GM06990 (cell line): ENCODE results near the gene OR13C5.

Source experiments
- DNase-seq: peaks from one replicate; pipeline ENCODE4 v3.0.0-alpha.2; 2011; ENCODE audit not compliant: insufficient read length; ENCODE audit errors: extremely low read depth
- H3K27me3 ChIP-seq: replicated peaks from 2 replicates; pipeline ENCODE4 v1.6.0; 2011; ENCODE audit warnings: low read length; ENCODE audit not compliant: control insufficient read depth, insufficient read depth
- H3K36me3 ChIP-seq: 2 replicates; pipeline ENCODE4 v1.5.1; 2011; ENCODE audit warnings: low read length; ENCODE audit not compliant: control insufficient read depth, insufficient read depth
- H3K4me3 ChIP-seq: replicated peaks from 2 replicates; pipeline ENCODE4 v1.5.1; 2011; ENCODE audit warnings: low read depth, mild to moderate bottlenecking, control low read depth, low read length
- CTCF ChIP-seq: IDR thresholded peaks from 2 replicates; pipeline ENCODE4 v1.5.1; 2011; ENCODE audit warnings: low read length, control low read depth, mild to moderate bottlenecking, inconsistent platforms; ENCODE audit not compliant: insufficient read depth, poor library complexity, severe bottlenecking

Gene OR13C5

GRCh38 chr9:104556830-104557634, 42.2 kb downstream of the OR13C5 start:
- no peak overlapping the region for H3K4me3 ChIP-seq
- no peaks in the 10 kb centered on the region for H3K27me3 ChIP-seq
- H3K36me3 ChIP-seq, result no peaks in the 10 kb centered on the region
- TF ChIP-seq CTCF, result no peak
- no peak for DNase-seq

- no peak for TF ChIP-seq CTCF
- Histone ChIP-seq H3K27me3 (no peaks in the 10 kb centered on the region), H3K36me3 (no peaks in the 10 kb centered on the region), H3K4me3 (no peak overlapping the region)
- DNase-seq, result no peak
Observed at GRCh38 chr9:104555521-104555920, 43.7 kb downstream of the OR13C5 start.

- DNase-seq, result no peak
- Histone ChIP-seq H3K27me3 (no peaks in the 10 kb centered on the region), H3K4me3 (no peak overlapping the region), H3K36me3 (no peaks in the 10 kb centered on the region)
- no peak for TF ChIP-seq CTCF
Observed at GRCh38 chr9:104553261-104553660, 46.0 kb downstream of the OR13C5 start.
